ENCODE results near the gene NHLRC2. TPM values are rescaled to one million over a fixed set of nuclear protein-coding genes. Genes with fewer than 3 reads are reported as not detected.
"Not testable (repeated sequence)": the region's sequence is repeated elsewhere in the genome, so short reads cannot be mapped to it uniquely, and the experiment has no call there.

Gene NHLRC2
- 9.5 and 13.4 TPM in 2 replicates for total RNA-seq

DNA sequence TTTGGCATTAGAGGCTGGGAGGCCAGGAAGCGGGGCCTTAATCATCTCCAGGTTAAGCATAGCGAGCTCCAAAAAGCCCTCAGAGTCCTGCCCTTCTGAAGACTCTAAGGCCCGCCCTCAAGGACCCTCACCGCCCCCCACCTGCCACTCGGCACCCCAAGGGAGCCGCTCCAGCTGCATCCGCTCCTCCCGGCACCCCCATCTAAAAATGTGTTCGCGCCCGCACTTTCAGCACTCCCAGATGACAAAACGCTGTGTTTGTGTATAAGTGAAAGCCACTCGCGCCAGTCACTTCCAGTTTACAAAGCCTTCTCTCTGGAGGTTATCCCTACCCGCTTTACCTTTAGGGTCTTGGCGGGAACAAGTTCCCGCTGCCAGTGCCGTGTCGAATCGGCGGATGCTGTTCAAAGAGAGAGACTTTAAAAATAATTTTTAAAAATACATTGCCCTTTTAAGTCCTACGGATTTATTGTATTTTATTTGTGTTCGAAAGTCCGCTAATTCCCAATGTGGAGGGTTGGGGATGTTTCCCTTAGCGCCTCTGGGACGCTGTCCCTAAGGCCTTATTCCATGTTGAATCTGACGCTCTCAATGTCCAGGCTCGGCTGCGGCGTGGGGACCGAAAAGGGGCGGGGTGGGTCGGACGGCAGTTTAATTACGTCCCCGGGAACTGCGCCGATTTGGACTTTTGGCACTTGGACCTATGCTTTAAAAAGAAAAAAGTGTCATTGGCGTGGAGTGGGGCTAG lies at the start of gene NHLRC2, which contains the start of gene DCLRE1A:
Gene NHLRC2 (plus strand): TSS at position 649 of the 748 bp plus-strand sequence. CDS start 212 bp downstream, outside the sequence.
Gene DCLRE1A (minus strand): TSS at position 70 of the 748 bp plus-strand sequence. CDS start 900 bp downstream, outside the sequence.
- TF ChIP-seq CTCF (IDR thresholded peaks at IDR 0.05; ENCODE audit: insufficient read depth, low read length, severe bottlenecking) = no peak
- no peaks in the 10 kb centered on the region for H3K27me3 ChIP-seq (ENCODE audit: control insufficient read depth, insufficient read depth, low read length)
- H3K36me3 ChIP-seq (ENCODE audit: control insufficient read depth, insufficient read depth, low read length) = no peaks in the 10 kb centered on the region
- peak within 1 kb of the TSS; percentile 93 for H3K4me3 ChIP-seq (ENCODE audit: low read depth, low read length)
- DNase-seq (ENCODE audit: low read depth) = peak; percentile 47
- no peak for FAIRE-seq

- no peak for DNase-seq (ENCODE audit: low read depth)
- Histone ChIP-seq H3K27me3 (ENCODE audit: control insufficient read depth, insufficient read depth, low read length) (peaks cover 4% of the 10 kb centered on the region), H3K36me3 (ENCODE audit: control insufficient read depth, insufficient read depth, low read length) (no peaks in the 10 kb centered on the region), H3K4me3 (ENCODE audit: low read depth, low read length) (no peak overlapping the region)
- no peak for FAIRE-seq
- TF ChIP-seq CTCF (IDR thresholded peaks at IDR 0.05; ENCODE audit: insufficient read depth, low read length, severe bottlenecking) = no peak
Observed at GRCh38 chr10:113806503-113806902, 48.0 kb upstream of the NHLRC2 start.

DNA sequence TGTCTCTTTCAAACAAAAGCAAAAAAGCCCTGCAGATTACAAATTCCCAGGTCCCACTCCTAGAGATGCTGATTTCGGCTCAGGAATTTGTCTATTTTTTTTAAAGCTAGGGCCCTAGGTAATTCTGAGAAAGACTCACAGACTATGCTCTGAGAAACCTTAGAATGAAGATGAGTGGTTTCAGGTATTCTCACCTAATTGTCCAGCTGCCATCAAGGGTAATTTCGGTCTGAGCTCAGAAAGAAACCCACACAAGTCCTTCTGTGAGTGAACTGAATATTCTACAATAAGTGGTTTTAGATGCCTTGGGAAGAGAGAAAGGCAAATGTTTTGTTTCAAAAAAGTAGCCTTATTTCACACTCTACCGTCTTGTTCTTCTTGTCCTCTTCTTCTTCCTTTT lies 46.3 kb upstream of the NHLRC2 start:
- H3K4me3 ChIP-seq (ENCODE audit: low read depth, low read length) = no peak overlapping the region
- no peak for TF ChIP-seq CTCF (IDR thresholded peaks at IDR 0.05; ENCODE audit: insufficient read depth, low read length, severe bottlenecking)
- no peak for DNase-seq (ENCODE audit: low read depth)
- H3K27me3 ChIP-seq (ENCODE audit: control insufficient read depth, insufficient read depth, low read length) = peaks cover 4% of the 10 kb centered on the region
- FAIRE-seq = no peak
- H3K36me3 ChIP-seq (ENCODE audit: control insufficient read depth, insufficient read depth, low read length) = no peaks in the 10 kb centered on the region

DNA sequence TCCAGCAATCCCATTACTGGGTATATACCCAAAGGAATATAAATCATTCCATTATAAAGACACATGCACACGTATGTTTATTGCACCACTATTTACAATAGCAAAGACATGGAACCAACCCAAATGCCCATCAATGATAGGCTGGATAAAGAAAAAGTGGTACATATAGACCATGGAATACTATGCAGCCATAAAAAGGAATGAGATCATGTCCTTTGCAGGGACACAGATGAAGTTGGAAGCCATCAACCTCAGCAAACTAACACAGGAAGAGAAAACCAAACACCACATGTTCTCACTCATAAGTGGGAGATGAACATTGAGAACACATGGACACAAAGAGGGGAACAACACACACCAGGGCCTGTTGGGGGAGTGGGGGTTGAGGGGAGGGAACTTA lies 39.8 kb upstream of the NHLRC2 start:
- not testable (repeated sequence) for H3K36me3 ChIP-seq (ENCODE audit: control insufficient read depth, insufficient read depth, low read length); DNase-seq (ENCODE audit: low read depth); H3K4me3 ChIP-seq (ENCODE audit: low read depth, low read length); H3K27me3 ChIP-seq (ENCODE audit: control insufficient read depth, insufficient read depth, low read length); FAIRE-seq

- DNase-seq (ENCODE audit: low read depth) (no peak), FAIRE-seq (peak; percentile 28)
- H3K36me3 ChIP-seq (ENCODE audit: control insufficient read depth, insufficient read depth, low read length) = no peaks in the 10 kb centered on the region
- TF ChIP-seq CTCF (IDR thresholded peaks at IDR 0.05; ENCODE audit: insufficient read depth, low read length, severe bottlenecking) = no peak
- no peak overlapping the region for H3K4me3 ChIP-seq (ENCODE audit: low read depth, low read length)
- no peaks in the 10 kb centered on the region for H3K27me3 ChIP-seq (ENCODE audit: control insufficient read depth, insufficient read depth, low read length)
Observed at GRCh38 chr10:113819989-113820388, 34.5 kb upstream of the NHLRC2 start.

GRCh38 chr10:113820507-113820906 lies 34.0 kb upstream of the NHLRC2 start:
- Histone ChIP-seq H3K4me3 (ENCODE audit: low read depth, low read length) (no peak overlapping the region), H3K27me3 (ENCODE audit: control insufficient read depth, insufficient read depth, low read length) (no peaks in the 10 kb centered on the region), H3K36me3 (ENCODE audit: control insufficient read depth, insufficient read depth, low read length) (no peaks in the 10 kb centered on the region)
- FAIRE-seq (no peak), DNase-seq (ENCODE audit: low read depth) (no peak)
- no peak for TF ChIP-seq CTCF (IDR thresholded peaks at IDR 0.05; ENCODE audit: insufficient read depth, low read length, severe bottlenecking)

GRCh38 chr10:113821306-113821705 lies 33.2 kb upstream of the NHLRC2 start:
- not testable (repeated sequence) for H3K27me3 ChIP-seq (ENCODE audit: control insufficient read depth, insufficient read depth, low read length); H3K36me3 ChIP-seq (ENCODE audit: control insufficient read depth, insufficient read depth, low read length); FAIRE-seq; H3K4me3 ChIP-seq (ENCODE audit: low read depth, low read length); DNase-seq (ENCODE audit: low read depth)
